WTC11 (cell line): Measurements from ENCODE around the gene POC1A. TPM values are rescaled to one million over a fixed set of nuclear protein-coding genes. Genes with fewer than 3 reads are reported as not detected.
A peak's percentile ranks its signal among the peaks of the same experiment; 100 is the strongest.

ENCODE experiments used
- ATAC-seq: fragments of 200-7000 bp; cut with Tn5 transposase; 2 replicates; pipeline ENCODE4 v1.10.0; 2021; ENCODE audit warnings: mild to moderate bottlenecking, moderate library complexity
- CTCF ChIA-PET: fragments of 300-600 bp; sonication (Branson Sonifier 250); formaldehyde crosslinking; loops from one replicate; lab custom pipeline; 2021; ENCODE audit warnings: antibody characterized with exemption; lab: Charles Lee
- POLR2A ChIA-PET: fragments of 350-600 bp; sonication (Branson Sonifier 250); formaldehyde crosslinking; loops from one replicate; lab custom pipeline; 2021; ENCODE audit warnings: antibody characterized with exemption; lab: Charles Lee
- DNase-seq: peaks from one replicate; pipeline ENCODE4 v3.0.0; 2021; ENCODE audit warnings: low spot score
- H3K27ac Mint-ChIP-seq: 2 replicates; pipeline ENCODE4 v1.8.0; 2021; ENCODE audit warnings: mixed read lengths
- H3K27me3 Mint-ChIP-seq: 2 replicates; pipeline ENCODE4 v1.8.0; 2021; ENCODE audit warnings: low read depth, mild to moderate bottlenecking, moderate library complexity, mixed read lengths
- H3K36me3 Mint-ChIP-seq: 2 replicates; pipeline ENCODE4 v1.8.0; 2021; ENCODE audit warnings: mixed read lengths
- H3K4me1 Mint-ChIP-seq: 2 replicates; pipeline ENCODE4 v1.8.0; 2022; ENCODE audit warnings: mixed read lengths
- H3K4me3 Mint-ChIP-seq: 2 replicates; pipeline ENCODE4 v1.8.0; 2021; ENCODE audit warnings: mild to moderate bottlenecking, moderate library complexity, mixed read lengths
- H3K9me3 Mint-ChIP-seq: 2 replicates; pipeline ENCODE4 v1.8.0; 2021; ENCODE audit warnings: mixed read lengths
- AR ChIP-seq: fragments of 250-450 bp; sonication (Bioruptor Pico); IDR thresholded peaks from 2 replicates; pipeline ENCODE4 v1.9.0; 2021; ENCODE audit warnings: mild to moderate bottlenecking
- CDX4 ChIP-seq: fragments of 250-450 bp; sonication (Bioruptor Pico); IDR thresholded peaks from 2 replicates; pipeline ENCODE4 v1.9.0; 2021; ENCODE audit warnings: moderate library complexity, mild to moderate bottlenecking, inconsistent platforms, borderline replicate concordance
- CREB1 ChIP-seq: sonication (generic); formaldehyde crosslinking; IDR thresholded peaks from 2 replicates; pipeline ENCODE4 v1.8.0; 2023; ENCODE audit warnings: mild to moderate bottlenecking, missing genetic modification reagents
- CREM ChIP-seq: sonication (generic); formaldehyde crosslinking; IDR thresholded peaks from 2 replicates; pipeline ENCODE4 v1.8.1; 2022; ENCODE audit warnings: mild to moderate bottlenecking, missing genetic modification reagents, moderate library complexity
- ELF4 ChIP-seq: sonication (generic); formaldehyde crosslinking; IDR thresholded peaks from 2 replicates; pipeline ENCODE4 v1.8.1; 2022; ENCODE audit warnings: low read depth, mild to moderate bottlenecking, moderate library complexity, missing genetic modification reagents
- EMX1 ChIP-seq: fragments of 250-450 bp; sonication (Bioruptor Pico); IDR thresholded peaks from 2 replicates; pipeline ENCODE4 v1.8.0; 2021; ENCODE audit warnings: mild to moderate bottlenecking
- ESRRA ChIP-seq: sonication (generic); formaldehyde crosslinking; IDR thresholded peaks from 2 replicates; pipeline ENCODE4 v1.8.1; 2022; ENCODE audit warnings: mild to moderate bottlenecking, missing genetic modification reagents, borderline replicate concordance
- FOXJ3 ChIP-seq: sonication (generic); formaldehyde crosslinking; IDR thresholded peaks from 2 replicates; pipeline ENCODE4 v1.9.0; 2021; ENCODE audit warnings: missing genetic modification reagents, mild to moderate bottlenecking, borderline replicate concordance
- FOXK1 ChIP-seq: sonication (generic); formaldehyde crosslinking; IDR thresholded peaks from 2 replicates; pipeline ENCODE4 v1.8.0; 2022; ENCODE audit warnings: mild to moderate bottlenecking, moderate library complexity, missing genetic modification reagents
- GRHL2 ChIP-seq: fragments of 250-450 bp; sonication (Bioruptor Pico); IDR thresholded peaks from 2 replicates; pipeline ENCODE4 v1.8.0; 2022; ENCODE audit warnings: mild to moderate bottlenecking, moderate library complexity; ENCODE audit not compliant: insufficient replicate concordance, severe bottlenecking
- HMGA2 ChIP-seq: fragments of 250-450 bp; sonication (Bioruptor Pico); IDR thresholded peaks from 2 replicates; pipeline ENCODE4 v1.4.0; 2021; ENCODE audit warnings: mild to moderate bottlenecking, moderate library complexity
- IRF1 ChIP-seq: sonication (generic); formaldehyde crosslinking; IDR thresholded peaks from 2 replicates; pipeline ENCODE4 v1.8.0; 2023; ENCODE audit warnings: missing genetic modification reagents
- JAZF1 ChIP-seq: fragments of 250-450 bp; sonication (Bioruptor Pico); IDR thresholded peaks from 2 replicates; pipeline ENCODE4 v1.9.0; 2021; ENCODE audit warnings: moderate library complexity, mild to moderate bottlenecking, inconsistent platforms
- MAX ChIP-seq: sonication (generic); formaldehyde crosslinking; IDR thresholded peaks from 2 replicates; pipeline ENCODE4 v1.8.0; 2022; ENCODE audit warnings: mild to moderate bottlenecking, missing genetic modification reagents
- MXD4 ChIP-seq: fragments of 250-450 bp; sonication (Bioruptor Pico); IDR thresholded peaks from 2 replicates; pipeline ENCODE4 v1.8.0; 2021; ENCODE audit warnings: mild to moderate bottlenecking, moderate library complexity, borderline replicate concordance
- NFE2L1 ChIP-seq: sonication (generic); formaldehyde crosslinking; IDR thresholded peaks from 2 replicates; pipeline ENCODE4 v1.8.1; 2023; ENCODE audit warnings: missing genetic modification reagents
- NFYB ChIP-seq: sonication (generic); formaldehyde crosslinking; conservative IDR thresholded peaks from 2 replicates; pipeline ENCODE4 v1.8.0; 2022; ENCODE audit warnings: low read depth, missing genetic modification reagents
- NR3C1 ChIP-seq: sonication (generic); formaldehyde crosslinking; conservative IDR thresholded peaks from 2 replicates; pipeline ENCODE4 v1.8.1; 2023; ENCODE audit warnings: low read depth, mild to moderate bottlenecking, missing genetic modification reagents
- RELA ChIP-seq: sonication (generic); formaldehyde crosslinking; IDR thresholded peaks from 2 replicates; pipeline ENCODE4 v1.8.1; 2022; ENCODE audit warnings: missing genetic modification reagents, mild to moderate bottlenecking, borderline replicate concordance
- TCF7 ChIP-seq: sonication (generic); formaldehyde crosslinking; IDR thresholded peaks from 2 replicates; pipeline ENCODE4 v1.8.0; 2022; ENCODE audit warnings: mild to moderate bottlenecking, low read depth, missing genetic modification reagents, moderate library complexity
- TEAD4 ChIP-seq: sonication (generic); formaldehyde crosslinking; IDR thresholded peaks from 2 replicates; pipeline ENCODE4 v1.8.0; 2022; ENCODE audit warnings: mild to moderate bottlenecking, missing genetic modification reagents
- TP53 ChIP-seq: sonication (generic); formaldehyde crosslinking; IDR thresholded peaks from 2 replicates; pipeline ENCODE4 v1.8.1; 2023; ENCODE audit warnings: mild to moderate bottlenecking, missing genetic modification reagents
- ZNF121 ChIP-seq: sonication (generic); formaldehyde crosslinking; IDR thresholded peaks from 2 replicates; pipeline ENCODE4 v1.8.0; 2023; ENCODE audit warnings: missing genetic modification reagents
- ZNF138 ChIP-seq: sonication (generic); formaldehyde crosslinking; conservative IDR thresholded peaks from 2 replicates; pipeline ENCODE4 v1.8.1; 2022; ENCODE audit warnings: mild to moderate bottlenecking, moderate library complexity, missing genetic modification reagents
- ZNF317 ChIP-seq: sonication (generic); formaldehyde crosslinking; IDR thresholded peaks from 2 replicates; pipeline ENCODE4 v1.8.1; 2023; ENCODE audit warnings: low read depth, mild to moderate bottlenecking, moderate library complexity, missing genetic modification reagents, borderline replicate concordance
- ZNF396 ChIP-seq: fragments of 250-450 bp; sonication (Bioruptor Pico); IDR thresholded peaks from 2 replicates; pipeline ENCODE4 v1.8.0; 2021; ENCODE audit warnings: mild to moderate bottlenecking, moderate library complexity, borderline replicate concordance
- ZNF532 ChIP-seq: fragments of 250-450 bp; sonication (Bioruptor Pico); IDR thresholded peaks from 2 replicates; pipeline ENCODE4 v1.9.0; 2021; ENCODE audit warnings: mild to moderate bottlenecking, borderline replicate concordance
- total RNA-seq: library from RNA; stranded (reverse); gene quantifications from 3 replicates; pipeline ENCODE4 v1.2.3, GENCODE V29; 2021

The POC1A gene
- total RNA-seq, 1 experiment from 2014 or later, result 31.3 TPM

- ATAC-seq, result peak; percentile 3
- Mint-ChIP-seq H3K36me3 (peaks cover 13% of the 10 kb centered on the region; the same call in 1 of the 2 replicates), H3K9me3 (no peaks in the 10 kb centered on the region), H3K4me1 (peaks cover 30% of the 10 kb centered on the region), H3K27me3 (peaks cover 21% of the 10 kb centered on the region), H3K27ac (no peak overlapping the region), H3K4me3 (peak overlapping the region; percentile 84)
- CTCF ChIA-PET, result interaction anchor here (0.6 to 8.3 kb wide), 28 partner anchors 12 to 183 kb away, joined by 3 to 382 read pairs (median 7); partner anchors contain the start of genes ABHD14B, ACY1, POC1A and RPL29
- POLR2A ChIA-PET, result interaction anchor here (0.9 to 2.3 kb wide), 6 partner anchors 10 to 223 kb away, joined by 3 to 10 read pairs (median 6); partner anchors contain the start of genes POC1A and WDR82
- DNase-seq, result peak; percentile 60
- TF ChIP-seq HMGA2 (no peak), AR (CRISPR knock-in tag) (no peak), RELA (CRISPR knock-in tag) (no peak), ESRRA (CRISPR knock-in tag) (0 out of 2 replicates have a peak, but pooled peaks have one; percentile 56), ZNF532 (CRISPR knock-in tag) (no peak), IRF1 (CRISPR knock-in tag) (peak; percentile 80; the same call in 1 of the 2 replicates), NFYB (CRISPR knock-in tag) (peak; percentile 36; the same call in 1 of the 2 replicates), MXD4 (CRISPR knock-in tag) (no peak), JAZF1 (CRISPR knock-in tag) (no peak), FOXK1 (CRISPR knock-in tag) (peak; percentile 77), CREB1 (CRISPR knock-in tag) (peak; percentile 59; the same call in 1 of the 2 replicates), TEAD4 (no peak; the same call in 1 of the 2 replicates), CREM (CRISPR knock-in tag) (peak; percentile 52; the same call in 1 of the 2 replicates), CDX4 (CRISPR knock-in tag) (no peak), NFE2L1 (CRISPR knock-in tag) (peak; percentile 88; the same call in 1 of the 2 replicates), TCF7 (CRISPR knock-in tag) (no peak), EMX1 (CRISPR knock-in tag) (no peak), ELF4 (no peak), FOXJ3 (CRISPR knock-in tag) (no peak), ZNF138 (CRISPR knock-in tag) (peak; percentile 85; the same call in 1 of the 2 replicates), ZNF317 (CRISPR knock-in tag) (0 out of 2 replicates have a peak, but pooled peaks have one; percentile 22), ZNF121 (CRISPR knock-in tag) (no peak), TP53 (CRISPR knock-in tag) (peak; percentile 79; the same call in 1 of the 2 replicates), ZNF396 (CRISPR knock-in tag) (no peak), MAX (peak; percentile 88), GRHL2 (CRISPR knock-in tag) (no peak), NR3C1 (0 out of 2 replicates have a peak, but pooled peaks have one; percentile 74)
Observed at GRCh38 chr3:52055537-52056351, 98.5 kb downstream of the POC1A start.
